Activated T-cell treated with anti-CD3 and anti-CD28 coated beads, Interleukin-2, amount 50 U/mL, for 72 hours (primary cell): ENCODE data around the gene COX8A. TPM values are rescaled to one million over a fixed set of nuclear protein-coding genes. Genes with fewer than 3 reads are reported as not detected.

ENCODE experiments used
- ATAC-seq, 2 donors: fragments of 150-1000 bp; cut with Tn5 transposase; replicated peaks in 1 of 2; 2 replicates each; pipeline ENCODE4 v1.10.0; 2021; ENCODE audit warnings: moderate library complexity in 2 of 2, mild to moderate bottlenecking in 1 of 2
- DNase-seq, 2 donors: peaks; one replicate each; pipeline ENCODE4 v3.0.0; 2021 to 2022; ENCODE audit warnings: mixed read lengths in 1 of 2
- H3K27ac Mint-ChIP-seq: one replicate; pipeline ENCODE4 v1.8.0; 2022; ENCODE audit warnings: mild to moderate bottlenecking, moderate library complexity, mixed read lengths
- H3K27me3 Mint-ChIP-seq: one replicate; pipeline ENCODE4 v1.8.0; 2022; ENCODE audit warnings: low read depth, mixed read lengths
- H3K36me3 Mint-ChIP-seq, 2 donors: one replicate each; pipeline ENCODE4 v1.8.0; 2022; ENCODE audit warnings: mixed read lengths in 2 of 2, mild to moderate bottlenecking in 1 of 2; ENCODE audit not compliant: insufficient read depth in 2 of 2
- H3K4me1 Mint-ChIP-seq: one replicate; pipeline ENCODE4 v1.8.0; 2022; ENCODE audit warnings: low read depth, mixed read lengths
- H3K4me3 Mint-ChIP-seq, 2 donors: one replicate each; pipeline ENCODE4 v1.8.0; 2022; ENCODE audit warnings: mild to moderate bottlenecking in 2 of 2, mixed read lengths in 2 of 2, moderate library complexity in 2 of 2
- H3K9me3 Mint-ChIP-seq, 2 donors: one replicate each; pipeline ENCODE4 v1.8.0; 2022; ENCODE audit warnings: mixed read lengths in 2 of 2
- total RNA-seq, 2 donors: library from RNA; stranded (reverse); gene quantifications; one replicate each; pipeline ENCODE4 v1.2.3, GENCODE V29; 2022

Gene COX8A
- total RNA-seq, 2 donors from 2014 or later = 310 to 319 TPM

DNA sequence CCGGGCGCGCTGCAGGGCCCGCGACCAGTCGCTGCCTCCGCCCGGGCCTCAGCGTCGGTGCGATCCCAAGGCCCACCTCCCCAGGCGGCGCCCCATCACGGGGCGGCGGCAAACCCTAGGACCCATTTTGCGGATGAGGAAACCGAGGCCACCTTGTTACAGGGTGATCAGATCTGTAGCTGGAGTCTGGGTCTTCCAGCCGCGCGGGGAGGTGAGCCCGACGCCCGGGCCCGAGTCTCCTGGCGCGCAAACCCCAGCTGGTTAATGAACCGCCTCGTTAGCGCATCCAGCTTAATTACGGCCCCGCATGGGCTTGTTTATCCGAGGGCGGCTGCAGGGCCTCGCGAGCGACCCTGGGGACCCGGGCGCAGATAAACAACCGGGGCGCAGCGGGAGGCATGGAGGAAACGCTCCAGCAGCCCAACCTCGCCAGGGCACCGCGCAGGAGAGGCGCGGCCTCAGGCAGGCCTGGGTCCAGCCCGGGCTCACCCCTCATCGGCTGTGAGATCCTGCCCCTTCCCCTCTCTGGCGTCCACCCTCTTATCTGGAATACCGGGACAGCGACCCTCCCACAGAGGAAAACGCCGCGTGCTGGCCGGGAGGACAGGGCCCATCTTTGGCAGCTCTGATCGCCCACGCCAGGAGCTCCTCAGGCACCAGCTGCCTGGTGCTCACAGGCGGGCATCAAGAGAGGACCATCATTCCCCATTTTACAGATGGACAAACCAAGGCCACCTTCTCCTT is 26.5 kb downstream of the COX8A start:
- Mint-ChIP-seq H3K4me1 (no peaks in the 10 kb centered on the region), H3K9me3 (no peaks in the 10 kb centered on the region), H3K36me3 (peaks cover 0 to 2% of the 10 kb centered on the region in 2 donors), H3K4me3 (peak overlapping the region; percentile 10 to 44), H3K27me3 (no peaks in the 10 kb centered on the region), H3K27ac (no peak overlapping the region)
- ATAC-seq (no peak), DNase-seq (no peak)

DNA sequence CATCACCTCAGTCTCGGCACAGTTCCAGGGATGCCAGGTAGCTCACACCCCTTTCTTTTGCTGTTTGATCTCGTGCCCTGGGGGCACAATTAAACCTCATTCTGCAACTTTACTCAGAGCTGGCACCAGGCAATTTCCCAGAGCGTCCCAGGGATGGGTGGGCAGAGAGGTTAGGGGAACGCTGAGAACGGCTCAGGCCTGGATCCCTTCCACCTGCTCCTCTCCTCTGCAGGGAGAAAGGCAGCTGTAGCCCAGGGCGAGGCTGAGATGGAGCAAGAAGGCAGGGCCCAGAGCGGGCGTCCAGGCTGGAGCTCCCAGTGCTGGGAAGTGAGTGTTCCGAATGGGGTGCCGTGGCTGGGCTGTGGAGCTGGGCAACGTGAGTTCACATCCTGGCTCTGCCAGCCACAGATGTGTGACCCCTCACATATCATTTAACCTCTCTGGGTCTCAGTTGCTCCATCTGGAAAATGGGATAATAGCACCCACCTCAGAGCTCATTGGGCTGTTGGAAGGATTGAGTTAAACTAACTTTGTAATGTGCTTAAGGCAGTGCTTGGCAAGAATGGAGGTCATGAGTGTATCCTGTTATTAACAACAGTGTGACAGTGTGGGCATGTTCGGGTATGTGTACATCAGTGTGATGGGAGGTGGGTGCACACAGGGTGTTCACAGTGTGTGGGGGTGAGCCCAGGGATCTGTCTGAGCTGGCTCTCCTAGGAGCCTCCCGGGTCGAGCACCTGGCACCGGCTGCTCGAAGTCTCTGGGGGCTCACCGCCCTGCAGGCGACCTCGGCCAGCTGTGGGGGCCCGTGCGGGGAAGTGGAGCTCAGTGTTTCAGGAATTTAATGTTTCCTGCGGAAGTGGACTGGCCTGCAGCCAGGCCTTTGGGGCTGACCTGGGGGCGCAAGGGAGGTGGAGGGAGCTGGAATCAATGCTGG is 27.3 kb downstream of the COX8A start:
- Mint-ChIP-seq H3K9me3 (no peaks in the 10 kb centered on the region), H3K36me3 (peaks cover 0 to 2% of the 10 kb centered on the region in 2 donors), H3K4me1 (no peaks in the 10 kb centered on the region), H3K4me3 (peak overlapping the region; percentile 10 to 44), H3K27me3 (peaks cover 7% of the 10 kb centered on the region), H3K27ac (no peak overlapping the region)
- DNase-seq = no peak
- no peak for ATAC-seq

DNA sequence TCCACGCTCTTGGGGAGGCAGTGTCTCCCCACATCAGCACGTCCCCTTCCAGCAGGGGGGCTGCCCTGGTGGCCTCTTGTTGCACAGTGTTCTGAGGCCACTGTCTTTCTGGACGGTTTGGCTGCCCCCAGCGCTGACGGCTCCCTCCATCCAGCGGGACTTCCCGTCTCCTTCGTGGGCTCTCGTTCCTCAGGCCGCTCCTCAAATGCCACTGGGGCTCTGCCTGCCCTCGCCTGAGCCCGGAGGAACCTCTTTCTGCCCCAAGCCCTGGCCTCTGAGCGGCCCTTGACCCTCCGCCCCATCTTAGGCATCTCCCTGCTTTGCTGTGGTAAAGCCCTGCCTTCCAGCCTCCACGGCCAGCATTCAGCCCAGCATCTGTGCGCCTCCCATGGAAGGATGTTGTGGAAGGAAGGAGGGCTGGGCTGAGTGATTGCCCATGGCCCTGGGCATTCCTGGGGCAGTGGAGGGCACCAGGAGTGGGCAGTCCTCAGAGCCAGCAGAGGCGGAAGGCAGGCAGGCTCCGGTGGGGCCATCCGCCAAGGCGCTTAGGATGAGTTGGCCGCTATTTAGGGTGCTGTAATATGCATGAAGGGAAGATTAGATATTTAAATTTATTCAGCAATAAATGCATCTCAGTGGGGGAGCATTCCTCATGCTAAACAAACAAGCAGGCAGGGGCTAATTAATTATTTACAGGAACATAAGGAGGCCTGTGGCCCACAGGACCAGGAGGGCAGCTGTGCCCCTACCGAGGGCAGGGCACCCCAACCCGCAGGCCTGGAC is 29.6 kb downstream of the COX8A start:
- no peak overlapping the region for H3K4me3 Mint-ChIP-seq
- H3K27ac Mint-ChIP-seq = no peak overlapping the region
- no peaks in the 10 kb centered on the region for H3K36me3 Mint-ChIP-seq
- DNase-seq = no peak
- peaks cover 30% of the 10 kb centered on the region for H3K27me3 Mint-ChIP-seq
- H3K4me1 Mint-ChIP-seq = peaks cover 16% of the 10 kb centered on the region
- no peak for ATAC-seq
- no peaks in the 10 kb centered on the region for H3K9me3 Mint-ChIP-seq

DNA sequence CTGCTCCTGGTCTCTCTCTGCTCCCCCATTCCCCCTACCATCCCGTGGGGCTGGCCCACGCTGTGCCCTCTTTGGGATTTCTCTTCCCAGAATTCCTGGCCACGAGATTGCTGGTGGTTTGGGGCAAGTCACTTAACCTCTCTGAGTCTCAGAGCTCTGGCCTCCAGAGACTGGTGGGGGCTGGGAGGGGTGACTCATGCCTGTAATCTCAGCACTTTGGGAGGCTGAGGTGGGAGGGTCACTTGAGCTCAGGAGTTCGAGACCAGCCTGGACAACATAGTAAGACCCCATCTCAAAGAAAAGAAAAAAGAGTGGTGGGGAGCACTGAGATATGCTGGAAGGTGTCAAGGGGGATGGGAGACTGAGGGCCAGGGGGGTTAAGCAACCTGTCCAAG is 30.2 kb downstream of the COX8A start:
- ATAC-seq (no peak), DNase-seq (no peak)
- Mint-ChIP-seq H3K36me3 (no peaks in the 10 kb centered on the region), H3K9me3 (no peaks in the 10 kb centered on the region), H3K27me3 (peaks cover 31% of the 10 kb centered on the region), H3K4me3 (no peak overlapping the region), H3K27ac (no peak overlapping the region), H3K4me1 (peaks cover 16% of the 10 kb centered on the region)

DNA sequence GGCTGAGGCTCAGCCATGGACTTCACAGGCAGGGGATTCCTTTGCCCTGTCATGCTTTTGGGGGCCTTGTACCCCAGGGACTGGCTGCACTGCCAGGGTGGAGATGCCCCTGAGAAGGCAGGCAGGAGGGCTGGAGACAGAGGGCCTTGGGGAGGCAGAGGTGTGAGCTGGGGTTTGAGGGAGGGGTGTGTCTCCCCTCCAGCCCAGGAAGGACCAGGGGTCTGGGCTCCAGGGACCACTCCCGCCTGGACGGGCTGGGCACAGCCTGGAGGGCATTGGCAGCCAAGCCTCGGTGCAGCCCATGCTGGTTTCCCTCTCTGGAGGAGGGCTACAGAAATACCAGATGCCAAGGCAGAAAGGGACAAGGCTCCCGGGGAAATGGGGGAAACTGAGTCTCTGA is 31.3 kb downstream of the COX8A start:
- Mint-ChIP-seq H3K36me3 (peaks cover 5 to 6% of the 10 kb centered on the region in 2 donors), H3K27me3 (peaks cover 31% of the 10 kb centered on the region), H3K27ac (no peak overlapping the region), H3K4me3 (no peak overlapping the region), H3K4me1 (peaks cover 16% of the 10 kb centered on the region), H3K9me3 (peaks cover 5 to 7% of the 10 kb centered on the region in 2 donors)
- DNase-seq (no peak), ATAC-seq (no peak)

DNA sequence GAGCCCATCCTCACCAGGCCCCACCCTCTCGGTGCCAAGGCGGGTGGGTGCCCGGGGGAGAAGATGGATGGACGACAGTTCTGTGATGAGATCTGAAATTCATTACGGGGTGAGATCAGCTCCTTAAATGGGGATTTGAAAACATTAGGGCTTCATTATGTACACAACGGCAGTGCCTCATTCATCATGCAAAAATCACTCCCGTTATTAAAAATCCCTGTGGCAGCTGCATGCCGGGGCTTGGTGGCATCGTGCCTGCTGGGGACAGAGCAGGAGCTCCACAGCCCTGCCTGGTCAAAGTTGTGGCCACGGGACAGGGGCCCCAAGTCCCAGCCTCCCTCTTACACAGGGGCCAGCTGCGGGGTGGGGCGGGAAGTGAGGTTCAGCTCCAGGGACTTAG is 32.0 kb downstream of the COX8A start:
- Mint-ChIP-seq H3K27me3 (peaks cover 31% of the 10 kb centered on the region), H3K27ac (no peak overlapping the region), H3K4me1 (peaks cover 16% of the 10 kb centered on the region), H3K9me3 (peaks cover 7 to 10% of the 10 kb centered on the region in 2 donors), H3K4me3 (no peak overlapping the region), H3K36me3 (peaks cover 5 to 11% of the 10 kb centered on the region in 2 donors)
- ATAC-seq (no peak), DNase-seq (no peak)

DNA sequence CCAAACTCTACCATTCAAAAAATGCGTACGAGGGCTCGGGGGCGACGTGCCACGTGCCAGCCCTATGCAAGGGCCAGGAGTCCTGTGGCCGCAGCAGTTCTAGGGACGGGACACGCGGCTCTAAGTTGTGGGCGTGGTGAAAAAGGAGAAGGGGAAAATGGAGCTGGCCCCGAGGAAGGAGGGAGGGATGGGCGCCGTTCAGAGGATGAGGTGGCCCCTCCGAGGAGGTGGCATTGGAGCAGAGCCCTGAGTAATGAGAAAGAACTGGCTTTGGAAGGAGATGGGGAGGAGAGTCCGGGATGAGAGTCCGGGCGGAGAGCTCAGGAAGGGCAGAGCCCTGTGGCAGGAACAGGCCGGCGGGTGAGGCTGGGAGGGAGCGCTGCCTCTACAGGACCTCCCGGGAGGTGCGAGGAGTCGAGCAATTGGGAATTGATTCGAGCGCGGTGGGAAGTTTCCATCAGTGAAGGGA is 32.8 kb downstream of the COX8A start:
- ATAC-seq = no peak
- H3K27ac Mint-ChIP-seq = no peak overlapping the region

DNA sequence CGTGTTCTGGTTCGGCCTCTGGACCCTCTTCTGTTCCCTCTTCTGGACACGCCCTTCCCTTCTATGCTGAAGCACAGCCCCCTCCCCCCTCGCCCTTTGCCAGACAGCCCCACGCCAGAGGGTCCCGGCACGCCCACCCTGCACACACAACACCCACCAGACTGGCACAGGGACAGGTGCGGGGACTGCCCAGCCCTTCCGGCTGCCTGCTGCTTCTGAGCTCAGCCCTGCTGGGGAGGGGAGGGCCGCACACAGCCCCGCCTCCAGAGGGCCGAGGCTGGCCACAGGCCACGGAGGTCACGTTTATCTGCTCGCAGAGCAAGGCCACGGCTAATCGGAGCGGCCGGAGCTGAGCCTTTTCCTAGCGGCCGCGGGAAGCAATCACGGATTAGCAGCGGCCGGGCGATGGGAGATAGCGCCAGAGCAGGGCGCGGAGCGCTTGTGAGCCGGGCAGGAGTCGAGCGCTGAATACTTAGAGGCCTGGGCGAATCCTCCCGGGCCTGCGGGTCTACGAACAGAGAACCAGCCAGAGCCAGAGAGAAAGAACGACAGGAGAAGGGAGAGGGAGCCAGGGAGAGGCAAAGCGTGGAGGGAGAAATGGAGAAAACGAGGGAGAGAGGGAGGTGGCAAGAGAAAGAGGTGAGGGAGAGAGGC is 33.3 kb downstream of the COX8A start:
- peak; percentile 60 to 64 for ATAC-seq
- H3K9me3 Mint-ChIP-seq = peaks cover 7 to 10% of the 10 kb centered on the region in 2 donors

More for the DNA sequence above, 32.8 kb downstream of the COX8A start:
- H3K4me3 Mint-ChIP-seq = peak overlapping the region; percentile 36 to 69
- peaks cover 16% of the 10 kb centered on the region for H3K4me1 Mint-ChIP-seq
- DNase-seq = no peak
- H3K27me3 Mint-ChIP-seq = peaks cover 31% of the 10 kb centered on the region
- H3K36me3 Mint-ChIP-seq = peaks cover 5 to 11% of the 10 kb centered on the region in 2 donors
- H3K9me3 Mint-ChIP-seq = peaks cover 7 to 10% of the 10 kb centered on the region in 2 donors

DNA sequence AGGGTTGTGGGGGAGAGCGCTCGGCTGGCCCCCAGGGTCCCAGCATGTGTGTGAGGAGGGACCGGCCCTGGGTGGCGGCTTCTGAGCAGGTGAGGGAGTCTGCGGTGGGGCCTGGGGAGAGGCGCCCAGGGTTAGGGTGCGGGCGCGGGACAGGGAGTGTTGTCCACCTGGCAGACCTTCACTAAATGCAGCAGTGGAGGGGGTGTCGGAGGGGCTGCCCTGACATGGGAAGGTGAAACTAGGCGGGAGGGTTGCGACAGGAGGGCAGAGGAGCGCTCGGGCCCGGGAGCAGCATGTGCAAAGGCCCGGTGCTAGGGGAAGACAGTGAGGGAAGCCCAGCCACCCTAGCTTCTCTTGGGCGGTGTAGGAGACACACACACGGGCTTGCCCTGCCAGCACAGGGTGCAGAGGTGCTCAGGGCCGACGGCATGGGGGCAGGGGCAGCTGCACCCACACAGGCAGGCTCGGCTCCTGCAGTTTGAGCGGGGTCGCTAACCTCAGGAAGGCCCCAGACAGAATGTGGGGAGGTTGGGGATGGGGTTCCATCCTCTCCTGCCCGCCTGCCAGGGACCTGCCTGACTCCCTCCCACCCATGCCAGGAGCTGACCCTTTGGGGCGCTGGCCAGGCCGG is 34.0 kb downstream of the COX8A start:
- DNase-seq (no peak), ATAC-seq (no peak)
- Mint-ChIP-seq H3K27me3 (peaks cover 31% of the 10 kb centered on the region), H3K9me3 (peaks cover 7 to 10% of the 10 kb centered on the region in 2 donors), H3K4me3 (peak overlapping the region; percentile 54 to 69), H3K4me1 (peaks cover 16% of the 10 kb centered on the region), H3K27ac (no peak overlapping the region), H3K36me3 (peaks cover 5 to 11% of the 10 kb centered on the region in 2 donors)

More for the DNA sequence above, 33.3 kb downstream of the COX8A start:
- Mint-ChIP-seq H3K36me3 (peaks cover 5 to 11% of the 10 kb centered on the region in 2 donors), H3K27me3 (peaks cover 31% of the 10 kb centered on the region), H3K27ac (no peak overlapping the region), H3K4me3 (peak overlapping the region; percentile 54 to 69), H3K4me1 (peaks cover 16% of the 10 kb centered on the region)
- no peak for DNase-seq

DNA sequence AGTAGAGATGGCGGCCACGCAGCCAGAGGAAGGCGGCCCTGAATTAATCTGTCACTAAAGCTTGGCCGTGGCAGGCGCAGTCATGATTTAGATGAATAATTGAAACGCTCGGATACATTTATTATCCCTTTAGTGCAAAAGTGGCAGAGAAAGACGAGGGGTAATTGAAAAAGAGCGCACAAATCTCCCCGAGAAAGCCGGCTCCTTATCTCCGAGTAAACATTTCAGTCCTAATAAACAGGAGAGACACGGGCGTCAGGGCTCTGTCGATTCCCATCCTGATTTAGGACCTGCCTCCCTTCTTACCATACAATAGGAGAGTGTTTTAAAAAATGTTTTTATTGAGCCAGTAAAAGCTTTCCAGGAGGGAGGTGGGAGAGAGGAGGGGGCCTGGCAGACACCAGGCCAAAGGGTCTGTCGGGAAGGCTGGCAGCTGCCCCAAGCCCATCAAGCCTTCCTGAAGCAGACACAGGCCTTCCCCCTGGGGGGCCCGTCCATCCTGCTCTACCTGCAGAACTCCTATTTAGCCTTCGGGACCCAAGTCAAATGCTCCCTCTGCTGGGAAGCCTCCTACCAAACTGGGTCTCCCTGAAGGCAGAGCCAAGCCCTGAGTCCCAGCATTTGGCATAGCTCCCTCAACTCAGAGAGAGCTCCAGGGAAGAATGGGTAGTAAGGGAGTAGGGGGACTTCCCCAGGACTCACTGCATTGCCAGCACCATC is 34.7 kb downstream of the COX8A start:
- peaks cover 31% of the 10 kb centered on the region for H3K27me3 Mint-ChIP-seq
- peaks cover 7 to 10% of the 10 kb centered on the region in 2 donors for H3K9me3 Mint-ChIP-seq
- H3K4me1 Mint-ChIP-seq = peaks cover 16% of the 10 kb centered on the region
- H3K36me3 Mint-ChIP-seq = peaks cover 5 to 11% of the 10 kb centered on the region in 2 donors
- no peak overlapping the region for H3K4me3 Mint-ChIP-seq
- no peak for DNase-seq
- no peak for ATAC-seq
- H3K27ac Mint-ChIP-seq = no peak overlapping the region

DNA sequence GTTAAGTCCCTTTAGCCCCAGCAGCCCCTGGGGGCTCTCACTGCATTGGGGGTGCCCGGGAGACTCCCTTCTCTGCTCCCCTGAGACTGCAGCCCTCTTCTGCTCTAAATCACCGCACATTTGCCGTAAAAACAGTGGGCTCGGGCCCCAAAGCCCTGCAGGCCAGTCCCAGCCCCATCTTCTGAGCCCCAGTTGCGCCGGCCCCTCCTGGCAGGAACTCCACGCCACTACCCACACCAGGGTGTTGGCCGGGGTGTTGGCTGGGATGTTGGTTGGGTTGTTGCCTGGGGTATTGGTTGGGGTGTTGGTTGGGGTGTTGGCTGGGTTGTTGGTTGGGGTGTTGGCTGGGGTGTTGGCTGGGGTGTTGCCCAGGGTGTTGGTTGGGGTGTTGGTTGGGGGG is 35.3 kb downstream of the COX8A start:
- peaks cover 5 to 11% of the 10 kb centered on the region in 2 donors for H3K36me3 Mint-ChIP-seq
- DNase-seq = no peak
- H3K9me3 Mint-ChIP-seq = peaks cover 7 to 10% of the 10 kb centered on the region in 2 donors
- no peak overlapping the region for H3K27ac Mint-ChIP-seq
- no peak overlapping the region for H3K4me3 Mint-ChIP-seq
- ATAC-seq = no peak
- H3K4me1 Mint-ChIP-seq = peaks cover 16% of the 10 kb centered on the region
- peaks cover 31% of the 10 kb centered on the region for H3K27me3 Mint-ChIP-seq
